AG10803 (cell line): ENCODE measurements around the gene UBE2D3.

ENCODE experiments used
- DNase-seq: peaks from one replicate; pipeline ENCODE4 v3.0.0; 2010; ENCODE audit warnings: low read depth
- H3K4me3 ChIP-seq: 2 replicates; pipeline ENCODE4 v1.5.1; 2011; ENCODE audit warnings: mild to moderate bottlenecking, low read length, control low read depth
- CTCF ChIP-seq: conservative IDR thresholded peaks from 2 replicates; pipeline ENCODE4 v1.5.1; 2011; ENCODE audit warnings: mild to moderate bottlenecking, low read length, control low read depth, inconsistent platforms

Gene UBE2D3

GRCh38 chr4:102779204-102779603 lies 48.1 kb downstream of the UBE2D3 start:
- no peak overlapping the region for H3K4me3 ChIP-seq
- TF ChIP-seq CTCF, result no peak
- DNase-seq, result no peak

GRCh38 chr4:102778720-102779119 lies 48.6 kb downstream of the UBE2D3 start:
- no peak for TF ChIP-seq CTCF
- no peak for DNase-seq
- no peak overlapping the region for H3K4me3 ChIP-seq

- DNase-seq, result no peak
- H3K4me3 ChIP-seq, result no peak overlapping the region
- TF ChIP-seq CTCF, result no peak
Measured at GRCh38 chr4:102775805-102776204, 51.5 kb downstream of the UBE2D3 start.

- TF ChIP-seq CTCF, result no peak
- no peak overlapping the region for H3K4me3 ChIP-seq
- no peak for DNase-seq
Measured at GRCh38 chr4:102774254-102774653, 53.1 kb downstream of the UBE2D3 start.

GRCh38 chr4:102772738-102773340 lies 54.5 kb downstream of the UBE2D3 start:
- no peak for DNase-seq
- no peak for TF ChIP-seq CTCF
- no peak overlapping the region for H3K4me3 ChIP-seq

- DNase-seq, result no peak
- TF ChIP-seq CTCF, result no peak
Measured at GRCh38 chr4:102764901-102765300, 62.5 kb downstream of the UBE2D3 start.

GRCh38 chr4:102761906-102762305 lies 65.4 kb downstream of the UBE2D3 start:
- no peak for TF ChIP-seq CTCF
- H3K4me3 ChIP-seq, result no peak overlapping the region
- DNase-seq, result no peak

More at GRCh38 chr4:102764901-102765300, 62.5 kb downstream of the UBE2D3 start:
- no peak overlapping the region for H3K4me3 ChIP-seq
